BE2C (cell line): ENCODE measurements around the gene SPATA13.

ENCODE experiments used
- DNase-seq: peaks from one replicate; pipeline ENCODE4 v3.0.0-alpha.2; 2020
- H3K27me3 ChIP-seq: fragments of 250-450 bp; sonication (Bioruptor Pico); 2 replicates; pipeline ENCODE4 v1.5.1; 2020; ENCODE audit warnings: mild to moderate bottlenecking
- H3K36me3 ChIP-seq: fragments of 250-450 bp; sonication (Bioruptor Pico); 2 replicates; pipeline ENCODE4 v1.5.1; 2020; ENCODE audit warnings: mild to moderate bottlenecking
- H3K4me1 ChIP-seq: fragments of 250-450 bp; sonication (Bioruptor Pico); 2 replicates; pipeline ENCODE4 v1.5.1; 2020
- H3K4me3 ChIP-seq: 2 replicates; pipeline ENCODE4 v1.5.1; 2011; ENCODE audit warnings: low read depth, low read length
- H3K9me3 ChIP-seq: fragments of 250-450 bp; sonication (Bioruptor Pico); 2 replicates; pipeline ENCODE4 v1.5.1; 2020
- TF ChIP-seq, protein P1 (sequence below): IDR thresholded peaks from 2 replicates; pipeline ENCODE4 v1.5.1; 2012; ENCODE audit warnings: mild to moderate bottlenecking, low read depth, low read length

SPATA13 gene

DNA sequence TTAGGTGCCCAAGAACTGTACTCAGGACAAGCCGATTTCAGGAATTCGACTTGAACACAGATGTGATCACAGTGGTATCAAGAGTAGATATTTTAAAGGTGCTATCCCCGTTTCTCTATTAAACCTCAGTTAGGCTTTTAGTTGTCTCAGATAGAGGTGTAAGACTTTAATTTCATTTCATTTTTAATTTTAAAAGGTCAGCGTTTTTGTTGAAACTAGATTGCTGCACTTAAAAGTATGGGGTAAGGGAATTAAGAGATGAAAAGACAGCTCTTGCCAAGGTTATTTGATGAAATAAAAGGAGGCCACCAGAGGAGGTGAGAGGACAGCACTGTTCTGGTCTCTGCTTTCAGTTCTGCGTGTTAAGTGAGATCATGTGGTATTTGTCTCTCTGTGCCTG is 48.6 kb downstream of the SPATA13 start:
- H3K4me1 ChIP-seq = no peaks in the 10 kb centered on the region
- no peak overlapping the region for H3K4me3 ChIP-seq
- no peaks in the 10 kb centered on the region for H3K36me3 ChIP-seq
- no peaks in the 10 kb centered on the region for H3K9me3 ChIP-seq
- no peak for DNase-seq
- TF ChIP-seq, protein P1, sequence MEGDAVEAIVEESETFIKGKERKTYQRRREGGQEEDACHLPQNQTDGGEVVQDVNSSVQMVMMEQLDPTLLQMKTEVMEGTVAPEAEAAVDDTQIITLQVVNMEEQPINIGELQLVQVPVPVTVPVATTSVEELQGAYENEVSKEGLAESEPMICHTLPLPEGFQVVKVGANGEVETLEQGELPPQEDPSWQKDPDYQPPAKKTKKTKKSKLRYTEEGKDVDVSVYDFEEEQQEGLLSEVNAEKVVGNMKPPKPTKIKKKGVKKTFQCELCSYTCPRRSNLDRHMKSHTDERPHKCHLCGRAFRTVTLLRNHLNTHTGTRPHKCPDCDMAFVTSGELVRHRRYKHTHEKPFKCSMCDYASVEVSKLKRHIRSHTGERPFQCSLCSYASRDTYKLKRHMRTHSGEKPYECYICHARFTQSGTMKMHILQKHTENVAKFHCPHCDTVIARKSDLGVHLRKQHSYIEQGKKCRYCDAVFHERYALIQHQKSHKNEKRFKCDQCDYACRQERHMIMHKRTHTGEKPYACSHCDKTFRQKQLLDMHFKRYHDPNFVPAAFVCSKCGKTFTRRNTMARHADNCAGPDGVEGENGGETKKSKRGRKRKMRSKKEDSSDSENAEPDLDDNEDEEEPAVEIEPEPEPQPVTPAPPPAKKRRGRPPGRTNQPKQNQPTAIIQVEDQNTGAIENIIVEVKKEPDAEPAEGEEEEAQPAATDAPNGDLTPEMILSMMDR = no peak
- H3K27me3 ChIP-seq = no peaks in the 10 kb centered on the region; the same call in 1 of the 2 replicates

DNA sequence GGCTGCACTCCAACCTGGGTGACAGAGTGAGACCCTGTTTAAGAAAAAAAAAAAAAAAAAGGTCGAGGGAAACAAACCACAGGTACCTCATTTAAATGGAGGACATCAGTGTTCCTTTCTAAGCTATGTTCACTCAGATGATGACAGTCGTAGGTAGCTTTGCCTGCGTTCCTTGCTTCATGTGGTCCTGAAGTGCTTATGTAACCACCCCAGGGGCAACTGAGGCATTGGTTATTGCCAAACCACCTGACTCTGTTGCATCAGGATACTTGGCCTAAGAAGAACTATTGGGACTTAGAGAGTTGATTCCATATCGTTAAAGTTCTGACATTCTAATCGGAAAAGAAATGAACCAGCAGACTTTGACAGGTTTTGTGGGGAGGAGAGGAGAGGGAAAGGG is 51.7 kb downstream of the SPATA13 start:
- DNase-seq = no peak
- Histone ChIP-seq H3K9me3 (no peaks in the 10 kb centered on the region), H3K4me3 (no peak overlapping the region), H3K4me1 (no peaks in the 10 kb centered on the region), H3K36me3 (no peaks in the 10 kb centered on the region), H3K27me3 (no peaks in the 10 kb centered on the region; the same call in 1 of the 2 replicates)
- TF ChIP-seq, protein P1 = no peak

DNA sequence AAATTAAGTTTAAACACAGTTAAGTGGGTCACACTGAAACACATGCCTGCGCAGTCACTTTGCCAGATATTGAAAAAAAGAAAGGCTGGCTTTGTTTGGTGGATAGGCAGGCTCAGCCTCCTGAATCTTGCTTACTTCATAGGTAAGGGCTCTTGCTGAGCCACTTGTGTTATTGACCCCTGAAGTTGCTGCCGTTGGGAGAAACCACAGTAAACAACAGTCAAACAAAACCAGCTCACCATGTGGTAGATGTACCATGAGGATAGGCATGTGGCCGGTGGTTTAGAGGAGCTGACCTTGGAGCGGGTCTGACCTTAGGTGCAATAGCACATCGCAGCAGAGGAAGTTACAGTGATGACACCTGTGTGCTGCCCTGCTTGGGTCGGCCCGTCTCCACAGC is 52.2 kb downstream of the SPATA13 start:
- H3K4me3 ChIP-seq = no peak overlapping the region
- no peaks in the 10 kb centered on the region for H3K36me3 ChIP-seq
- no peaks in the 10 kb centered on the region for H3K9me3 ChIP-seq
- H3K27me3 ChIP-seq = no peaks in the 10 kb centered on the region; the same call in 1 of the 2 replicates
- TF ChIP-seq, protein P1 = no peak
- H3K4me1 ChIP-seq = no peaks in the 10 kb centered on the region
- no peak for DNase-seq

DNA sequence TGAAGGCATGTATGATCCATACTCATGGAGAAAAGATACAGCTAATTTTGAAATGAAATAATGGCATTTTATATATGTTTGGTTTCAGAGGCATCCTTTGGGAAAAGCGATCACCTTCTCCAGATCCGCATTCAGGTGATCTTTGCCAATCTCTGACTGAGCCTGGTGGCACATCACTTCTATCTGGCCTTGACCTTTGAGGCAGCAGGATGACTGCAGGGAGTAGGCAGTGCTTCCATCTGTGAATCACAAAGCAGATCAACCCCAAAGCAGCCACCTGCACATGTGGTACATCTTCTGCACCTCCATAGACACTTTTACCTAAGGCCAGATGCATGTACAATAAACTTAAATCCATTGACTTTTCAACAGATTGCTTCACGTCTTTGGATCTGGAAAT is 53.4 kb downstream of the SPATA13 start:
- TF ChIP-seq, protein P1 = no peak
- Histone ChIP-seq H3K4me1 (no peaks in the 10 kb centered on the region), H3K4me3 (no peak overlapping the region), H3K36me3 (no peaks in the 10 kb centered on the region), H3K9me3 (no peaks in the 10 kb centered on the region), H3K27me3 (no peaks in the 10 kb centered on the region; the same call in 1 of the 2 replicates)
- DNase-seq = no peak

DNA sequence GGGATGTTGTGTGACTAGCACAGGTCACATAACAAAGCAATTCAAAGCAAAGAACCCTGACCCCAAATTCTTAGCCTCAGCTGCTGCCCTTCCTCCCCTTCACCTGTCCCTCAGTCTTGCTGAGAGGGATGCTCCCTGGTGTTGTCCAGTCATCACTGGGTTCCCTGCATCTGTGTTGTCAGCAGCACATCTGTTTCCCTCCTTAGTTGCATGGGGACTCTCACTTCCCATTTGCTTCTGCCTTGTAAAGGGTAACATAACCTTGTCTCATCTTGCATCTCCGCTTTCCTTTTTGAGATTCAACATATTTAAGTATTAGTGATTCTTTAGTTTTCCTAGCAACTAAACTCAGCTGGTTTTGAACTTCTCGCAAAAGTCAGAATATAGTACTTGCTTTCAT is 54.0 kb downstream of the SPATA13 start:
- no peaks in the 10 kb centered on the region for H3K9me3 ChIP-seq
- no peak for DNase-seq
- no peaks in the 10 kb centered on the region for H3K36me3 ChIP-seq
- H3K4me1 ChIP-seq = no peaks in the 10 kb centered on the region
- no peak overlapping the region for H3K4me3 ChIP-seq
- no peaks in the 10 kb centered on the region; the same call in 1 of the 2 replicates for H3K27me3 ChIP-seq
- TF ChIP-seq, protein P1 = no peak

DNA sequence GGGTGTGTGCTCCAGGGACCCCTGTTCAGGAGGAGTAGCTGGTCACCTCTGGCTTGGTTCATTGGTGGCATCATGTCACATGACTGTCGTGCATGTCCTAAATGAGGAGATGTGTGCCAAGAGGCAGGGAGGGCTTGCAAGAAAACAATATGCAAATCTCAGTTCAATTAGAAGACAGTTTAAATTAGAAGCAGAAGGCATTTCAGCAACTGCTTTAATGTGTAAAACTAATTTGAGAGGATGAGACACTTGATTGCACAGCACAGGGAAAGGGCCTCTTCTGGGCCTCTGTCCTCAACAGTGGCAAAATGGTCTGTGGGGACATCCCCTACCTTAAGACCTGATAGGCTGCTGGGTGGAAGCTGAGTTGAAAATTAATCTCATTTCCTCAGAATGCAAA is 54.6 kb downstream of the SPATA13 start:
- no peaks in the 10 kb centered on the region; the same call in 1 of the 2 replicates for H3K27me3 ChIP-seq
- H3K9me3 ChIP-seq = no peaks in the 10 kb centered on the region
- no peaks in the 10 kb centered on the region for H3K36me3 ChIP-seq
- no peak overlapping the region for H3K4me3 ChIP-seq
- no peak for DNase-seq
- TF ChIP-seq, protein P1 = no peak
- H3K4me1 ChIP-seq = no peaks in the 10 kb centered on the region
